ENCODE results near the gene HOXB6.

Gene HOXB6

DNA sequence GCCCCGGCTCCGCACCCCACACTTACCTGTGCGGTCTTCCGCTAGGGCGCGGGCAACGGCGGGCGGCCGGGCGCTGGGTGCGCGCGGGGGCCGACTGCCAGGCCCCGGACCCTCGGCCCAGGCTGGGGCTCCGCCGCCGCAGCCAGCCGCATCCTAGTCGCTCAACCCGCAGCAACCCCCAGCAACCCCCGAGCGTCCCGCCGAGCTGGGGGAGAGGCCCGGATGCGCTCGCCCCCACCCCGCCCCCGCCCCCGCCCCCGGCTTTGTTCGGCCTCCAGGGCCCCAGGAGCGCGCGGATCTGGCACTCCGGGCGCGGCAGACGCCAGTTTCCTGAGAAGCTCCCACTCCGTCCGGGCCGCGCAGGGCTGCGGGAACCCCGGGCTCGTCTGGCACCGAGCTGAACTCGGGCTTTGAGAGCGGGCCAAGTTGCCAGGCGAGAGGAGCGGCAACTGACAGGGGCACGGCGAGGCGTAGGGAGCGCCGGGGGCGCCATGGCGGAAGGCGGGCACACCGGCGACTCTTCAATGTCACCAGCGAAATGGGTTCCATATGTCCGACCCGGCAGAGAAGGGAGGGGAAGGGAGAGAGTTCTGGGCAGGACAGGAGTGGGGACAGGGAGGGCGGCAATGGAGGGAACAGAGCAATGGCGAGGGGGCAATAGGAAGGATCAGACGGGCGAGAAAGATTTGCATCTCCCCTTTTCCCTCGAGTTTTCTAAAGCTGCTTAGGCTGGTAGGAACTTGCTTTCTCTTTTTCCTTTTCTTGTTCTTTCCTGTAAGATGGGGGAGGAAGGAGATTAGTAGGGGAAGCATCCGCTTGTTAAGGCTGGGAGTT, 40.4 kb downstream of the HOXB6 start:
- no peak for DNase-seq

DNA sequence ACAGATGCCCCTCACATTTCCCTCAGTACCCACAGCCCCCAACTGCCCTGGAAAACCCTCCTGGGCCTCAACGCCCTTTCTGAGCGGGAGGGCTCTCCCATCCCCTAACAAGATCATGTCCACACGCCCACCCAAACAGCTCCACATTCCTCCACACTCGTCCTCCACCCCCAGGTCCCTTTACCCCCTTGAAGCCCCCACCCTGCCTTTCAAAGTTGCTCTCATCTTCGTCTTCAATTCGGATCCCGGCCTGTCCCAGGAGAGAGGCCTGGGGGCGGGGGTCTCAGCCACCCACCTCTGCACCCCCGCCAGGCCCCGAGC, 41.0 kb downstream of the HOXB6 start:
- no peak for DNase-seq

DNA sequence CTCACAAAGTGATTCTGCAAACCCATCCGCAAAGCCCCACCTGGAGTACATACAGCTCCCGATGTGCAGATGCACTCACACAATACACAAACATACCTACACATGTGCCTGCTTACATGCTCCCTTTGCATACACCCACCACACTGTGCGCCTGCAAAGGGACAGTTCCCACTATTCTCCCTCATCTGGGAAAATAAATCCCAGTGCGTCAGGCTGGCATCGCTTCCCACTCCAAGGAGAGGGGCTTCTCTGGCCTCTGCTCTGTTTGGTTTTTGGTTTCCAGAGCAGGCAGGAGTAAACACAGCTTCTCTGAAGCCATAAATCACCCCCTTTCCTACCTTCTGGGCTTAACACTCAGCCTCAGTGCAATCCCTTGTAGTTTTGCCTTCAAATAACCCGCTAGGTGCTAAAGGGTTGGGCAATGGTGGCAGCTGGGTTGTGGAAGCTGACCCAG, 41.4 kb downstream of the HOXB6 start:
- DNase-seq = no peak

DNA sequence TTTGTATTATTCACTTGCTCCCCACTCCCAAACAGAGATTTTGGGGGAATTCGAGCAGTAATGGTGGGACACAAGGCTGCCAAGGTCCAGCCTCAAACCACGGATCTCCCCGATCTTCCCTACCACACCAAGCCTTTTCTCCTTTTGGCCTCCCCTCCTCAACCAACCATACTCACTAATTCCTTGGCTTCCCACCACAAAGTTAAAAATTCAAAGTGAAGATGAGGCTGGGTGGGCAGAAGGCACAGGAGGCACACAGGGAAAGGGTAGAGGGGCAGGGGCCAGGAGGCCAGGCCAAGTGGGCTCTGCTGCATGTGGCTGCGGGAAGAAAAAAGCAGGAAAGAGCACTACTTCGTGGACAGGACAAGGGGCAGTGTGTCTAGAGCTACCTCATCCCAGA, 41.9 kb downstream of the HOXB6 start:
- DNase-seq = no peak

DNA sequence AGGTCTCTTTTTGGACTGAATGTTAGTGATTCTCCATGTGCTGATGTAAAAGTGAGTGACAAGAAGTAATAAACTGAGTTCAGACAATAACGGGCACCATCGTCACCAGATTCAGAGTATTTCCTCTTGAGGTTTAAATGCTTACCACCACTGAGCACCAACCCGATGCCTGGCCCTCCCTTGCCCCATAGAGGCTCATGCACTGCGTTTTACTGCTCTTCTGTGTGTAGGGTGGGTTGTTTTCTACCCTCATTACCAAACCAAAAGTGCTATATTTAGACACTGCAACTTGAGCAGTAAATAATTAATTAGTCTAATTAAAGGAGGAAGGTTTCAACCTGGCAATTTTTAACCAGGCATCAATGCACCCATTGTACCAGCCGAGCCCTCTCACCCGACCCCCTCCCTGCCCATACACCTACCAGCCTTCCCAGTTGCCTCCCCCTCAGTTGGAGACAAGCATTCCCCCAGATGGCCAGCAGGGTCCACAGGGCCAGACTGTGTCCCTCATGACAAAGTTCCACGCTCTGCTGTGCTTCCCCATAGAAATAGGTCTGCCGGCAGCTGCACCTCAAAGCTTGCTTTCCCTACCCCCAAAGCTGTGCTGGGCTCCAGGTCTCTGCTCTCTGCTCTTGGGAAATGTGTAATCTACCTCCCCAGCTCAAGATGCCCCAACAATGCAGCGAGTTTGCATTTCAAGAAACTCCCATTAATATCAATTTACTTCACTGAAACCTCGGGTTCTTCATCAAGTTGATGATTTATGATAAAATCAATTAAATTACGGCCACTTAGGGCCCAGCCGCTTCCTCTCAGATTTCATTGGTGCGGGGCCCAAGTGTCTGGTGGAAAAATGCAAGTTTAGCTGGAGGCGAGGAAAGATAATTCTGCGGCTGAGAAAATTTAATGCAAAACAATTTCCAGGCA, 42.6 kb downstream of the HOXB6 start:
- no peak for DNase-seq

DNA sequence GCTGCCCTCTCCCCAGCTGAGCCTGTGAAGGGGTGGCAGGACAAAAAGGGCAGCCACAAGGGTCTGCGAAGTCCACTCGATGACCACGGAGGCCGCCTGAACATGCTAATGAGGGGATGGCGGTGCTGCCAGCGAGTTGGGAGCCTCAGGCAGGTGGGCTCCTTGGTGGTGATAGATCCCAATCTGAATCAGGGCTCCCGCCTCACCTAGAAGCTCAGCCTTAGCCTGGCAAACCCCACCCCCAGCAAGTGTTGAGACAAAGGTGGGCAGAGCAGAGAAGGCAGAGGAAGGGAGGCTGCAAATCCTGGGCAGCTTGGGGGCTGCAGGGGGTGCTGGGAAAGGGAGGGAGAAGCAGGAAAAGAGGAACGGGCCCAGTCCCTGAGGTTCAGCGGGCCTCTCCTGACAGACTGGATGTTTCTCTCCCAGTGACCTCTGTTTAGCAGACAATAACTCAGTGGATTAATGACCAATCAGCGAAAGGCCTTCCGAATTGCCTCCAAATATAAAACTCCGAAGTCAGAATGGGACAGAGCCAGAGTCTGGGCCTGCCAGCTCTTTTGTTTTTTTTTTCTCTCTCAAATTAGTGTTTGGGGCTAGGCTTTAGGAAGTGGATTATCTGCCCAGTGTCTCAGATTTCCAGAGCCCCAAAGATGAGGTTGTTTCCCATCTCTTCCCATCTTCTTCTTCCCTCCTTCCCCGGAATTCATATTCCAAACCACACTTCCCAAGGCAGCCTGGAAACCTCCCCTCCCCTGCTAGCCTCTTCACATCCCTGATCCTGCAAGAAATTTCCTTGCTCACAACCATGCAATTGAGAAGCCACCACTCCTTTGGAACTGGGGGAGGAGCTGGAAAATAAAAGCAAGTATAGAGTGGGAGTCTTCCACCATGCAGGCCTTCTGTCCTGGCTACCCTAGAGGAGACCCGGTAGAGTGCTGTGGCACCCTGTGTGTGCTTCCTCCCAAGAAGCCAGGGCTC, 44.7 kb downstream of the HOXB6 start:
- DNase-seq = no peak

DNA sequence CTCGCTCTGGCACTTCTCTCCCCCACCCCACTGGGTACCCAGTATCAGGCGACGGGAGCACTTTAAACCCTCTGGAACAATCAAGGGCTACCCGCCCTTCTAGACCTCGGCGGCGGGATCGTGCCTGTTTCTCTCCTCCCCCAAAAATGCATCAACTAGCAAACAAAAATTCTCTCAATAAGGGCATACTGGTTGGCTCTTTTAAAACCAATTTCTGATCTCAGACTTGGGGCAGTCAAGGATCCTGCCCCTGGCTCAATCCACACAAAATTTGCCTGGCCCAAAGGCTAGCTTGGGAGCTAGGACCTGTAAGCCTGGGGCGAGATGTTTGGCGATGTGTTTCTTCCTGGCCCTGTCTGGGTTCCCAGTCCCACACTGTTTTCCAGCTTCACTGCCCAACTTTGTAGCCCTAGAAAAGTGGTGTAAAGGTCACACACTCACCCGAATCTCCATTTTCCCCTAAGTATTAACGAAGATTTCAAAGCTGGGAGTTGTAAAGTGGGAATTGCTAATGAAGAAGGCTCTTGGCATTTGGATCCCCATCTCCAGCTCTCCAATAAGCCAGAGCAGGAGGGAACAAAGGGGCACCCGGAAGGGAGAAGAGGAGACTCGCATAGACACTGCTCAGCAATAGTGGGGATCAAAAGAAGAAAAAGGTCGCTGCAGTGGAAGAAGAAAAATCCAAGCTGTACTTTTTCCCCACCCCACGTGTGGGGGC, 45.5 kb downstream of the HOXB6 start:
- DNase-seq = no peak

DNA sequence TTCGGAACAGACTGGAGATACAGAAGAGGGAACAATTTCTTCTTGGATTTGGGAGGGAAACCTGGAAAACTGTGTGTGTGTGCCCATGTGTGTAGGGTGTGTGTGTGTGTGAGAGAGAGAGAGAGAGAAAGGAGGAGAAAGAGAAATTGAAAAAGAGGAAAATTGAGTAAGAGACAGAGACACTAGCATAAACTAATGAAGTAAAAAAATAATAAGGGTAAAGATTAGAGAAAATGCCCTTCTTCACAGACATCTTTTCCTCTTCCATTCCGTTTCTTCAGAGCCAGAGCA, 46.0 kb downstream of the HOXB6 start:
- no peak for DNase-seq

DNA sequence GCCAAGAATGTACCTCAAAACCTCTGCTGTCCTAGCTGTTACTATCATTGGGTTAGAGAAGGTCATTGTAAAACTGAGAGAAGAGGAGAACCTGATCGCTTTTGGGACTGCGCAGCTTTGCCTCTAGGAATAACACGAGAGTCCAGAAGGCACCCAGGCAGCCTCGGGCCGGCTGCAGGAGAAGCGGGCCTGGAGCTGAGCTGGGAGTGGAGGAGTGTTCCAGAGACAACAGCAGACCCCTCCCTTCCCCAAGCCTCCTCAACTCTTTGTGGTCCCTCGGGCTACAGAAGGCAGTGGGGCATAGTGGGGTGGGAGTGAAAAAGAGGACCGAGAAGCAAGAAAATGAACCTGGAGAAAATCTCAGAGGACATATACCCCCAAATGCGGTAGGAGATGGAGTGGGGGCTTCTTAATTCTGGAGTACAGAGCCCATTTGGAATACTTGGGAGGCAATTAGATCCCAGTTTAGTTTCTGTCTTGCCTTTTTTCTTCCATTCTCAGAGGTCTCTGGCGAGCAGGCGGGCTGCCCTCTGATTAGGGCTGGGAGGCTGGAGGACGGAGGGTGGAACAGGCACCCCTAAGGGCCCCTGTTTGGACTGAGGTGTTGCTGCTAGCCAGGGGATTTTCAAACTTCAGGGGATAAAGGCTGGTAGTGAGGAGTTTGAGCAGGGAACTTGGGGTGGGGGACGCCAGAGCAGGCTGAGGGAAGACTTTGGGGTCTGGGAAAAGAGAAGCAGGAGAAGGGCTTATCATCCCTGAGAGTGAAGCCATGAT, 46.5 kb downstream of the HOXB6 start:
- no peak for DNase-seq

DNA sequence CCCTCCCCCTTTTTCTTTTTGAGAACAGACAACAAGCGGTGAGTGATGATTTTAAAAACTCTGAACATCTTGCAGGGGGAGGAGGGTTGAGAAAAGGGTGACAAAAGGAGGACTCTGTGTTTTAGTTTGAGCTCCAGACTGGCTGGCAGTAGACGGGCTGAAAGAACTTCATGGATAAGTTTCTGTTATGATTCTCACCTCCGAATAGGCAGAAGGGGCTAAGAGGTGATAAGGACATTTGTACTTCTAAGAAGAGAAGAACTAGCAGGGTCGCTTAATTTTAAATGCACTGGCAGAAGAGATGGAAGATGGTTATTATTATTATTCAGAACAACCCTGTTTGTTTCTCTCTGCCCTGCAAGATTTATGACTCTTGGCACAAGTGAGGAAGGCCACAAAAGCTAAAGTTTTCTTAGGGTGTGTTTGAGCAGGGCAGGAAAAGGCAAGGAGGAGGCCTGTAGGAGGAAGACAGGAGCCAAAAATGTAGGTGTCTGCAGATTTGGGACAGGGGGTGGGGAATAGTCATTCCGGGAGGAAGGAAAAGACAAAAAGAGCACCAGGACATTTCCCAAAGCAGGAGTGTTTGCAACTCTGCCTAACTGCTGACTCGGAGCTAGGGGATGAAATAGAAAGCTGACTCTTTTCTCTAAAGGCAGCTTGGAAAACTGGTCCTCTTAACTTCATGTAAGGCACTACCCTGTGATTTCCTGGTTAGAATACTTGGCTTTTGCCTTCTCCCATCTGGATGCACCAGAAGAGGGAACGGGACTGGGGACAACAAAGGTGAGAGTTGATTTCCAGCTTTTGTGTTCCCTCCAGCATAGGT, 48.0 kb downstream of the HOXB6 start:
- no peak for DNase-seq

DNA sequence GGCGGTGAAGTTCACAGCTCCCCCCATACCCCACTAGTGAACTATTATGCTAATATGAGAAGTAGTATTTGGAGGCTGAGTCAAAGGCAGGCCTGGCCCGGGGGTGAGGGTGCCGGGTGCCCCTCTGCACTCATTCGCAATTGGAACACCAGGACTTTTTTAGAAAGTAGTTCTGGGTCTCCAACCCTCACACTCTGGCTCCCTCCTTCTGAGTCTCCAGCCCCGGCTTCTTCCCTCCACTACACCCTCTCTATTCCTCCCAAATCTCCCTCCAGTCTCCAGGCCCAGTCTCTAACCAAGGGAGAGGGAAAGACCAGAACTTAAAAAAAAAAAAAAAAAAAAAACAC, 48.6 kb downstream of the HOXB6 start:
- no peak for DNase-seq

DNA sequence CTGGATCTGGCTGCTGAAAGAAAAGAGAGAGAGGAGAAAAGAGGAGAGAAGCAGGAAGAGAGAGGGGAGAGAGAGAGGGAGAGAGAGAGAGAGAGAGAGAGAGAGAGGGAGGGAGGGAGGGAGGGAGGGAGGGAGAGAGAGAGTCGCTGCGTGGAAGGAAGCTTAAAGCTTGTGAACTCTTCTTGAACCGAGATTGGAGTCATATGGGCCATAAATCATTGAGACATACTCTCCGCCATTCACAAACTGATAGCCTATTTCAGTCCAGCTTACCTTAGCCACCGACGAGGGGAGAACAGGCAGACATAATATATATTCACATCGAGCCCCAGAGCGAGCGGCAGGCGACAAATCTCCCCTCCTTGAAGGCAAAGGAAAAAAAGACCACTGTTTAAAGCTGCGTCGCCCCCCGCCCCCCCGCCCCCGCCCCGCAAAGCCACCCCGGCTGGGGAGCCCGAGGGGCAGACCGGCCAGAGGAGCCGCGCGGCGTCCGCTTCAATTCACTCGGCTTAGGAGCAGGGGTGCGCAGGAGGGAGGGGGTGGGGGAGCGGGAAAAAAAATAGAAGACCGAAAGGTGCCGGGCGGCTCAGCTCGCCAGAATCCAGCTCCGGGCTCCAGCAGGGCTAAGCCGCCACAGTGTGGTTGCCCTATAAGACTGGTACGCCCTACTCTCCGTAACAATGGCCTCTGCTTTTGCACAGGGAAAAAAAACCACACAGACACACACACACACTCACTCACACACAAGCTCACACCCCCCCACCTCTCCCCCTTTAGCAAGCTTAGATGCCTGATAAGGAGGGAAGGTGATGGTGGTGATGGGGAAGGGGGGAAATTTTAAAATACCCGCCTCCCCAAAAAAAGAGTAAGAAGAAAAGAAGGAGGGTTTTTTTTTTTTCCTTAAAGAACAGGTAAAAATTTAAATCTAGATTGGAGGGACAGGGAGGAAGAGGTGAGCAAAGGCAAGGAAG, 49.2 kb downstream of the HOXB6 start:
- no peak for DNase-seq

DNA sequence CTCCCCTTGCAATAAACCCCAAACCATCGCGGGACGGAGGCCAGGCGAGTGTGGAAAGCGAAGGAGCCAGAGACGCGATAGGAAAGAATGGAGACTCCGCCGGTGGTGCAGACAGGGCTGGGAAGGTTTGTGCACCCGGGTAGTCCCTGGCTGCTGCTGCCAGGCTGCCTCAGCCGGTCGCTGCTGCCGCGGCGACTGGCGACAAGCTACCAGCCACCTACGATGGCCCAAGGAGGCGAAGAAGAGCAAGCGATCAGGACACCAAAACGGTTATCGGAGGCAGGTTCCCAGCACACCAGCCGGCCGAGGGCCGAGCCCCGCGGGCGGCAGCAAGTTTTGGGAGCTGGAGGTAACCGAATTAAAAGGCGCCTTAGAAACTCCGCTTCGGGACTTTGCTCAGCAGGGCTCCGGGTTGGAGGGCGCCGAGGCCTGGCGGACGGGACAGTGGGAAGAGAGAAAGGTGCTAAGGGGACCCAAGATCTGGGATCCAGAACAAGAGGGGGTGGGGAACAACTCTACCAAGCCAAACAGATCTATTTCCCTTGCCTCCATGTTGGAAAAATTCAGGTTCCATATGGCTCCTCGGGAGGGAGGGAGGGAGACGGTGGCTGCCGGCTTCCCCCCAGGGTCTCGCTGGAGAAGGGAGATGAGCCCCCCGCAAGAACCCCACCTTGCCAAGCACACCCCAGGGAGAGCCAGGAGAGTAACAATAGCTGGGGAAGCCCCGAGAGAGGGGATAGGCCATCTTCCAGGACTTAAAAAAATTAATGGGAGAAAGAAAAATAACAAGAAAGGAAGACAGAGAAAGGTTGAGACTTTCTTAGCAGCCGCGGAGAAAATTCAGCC, 50.2 kb downstream of the HOXB6 start:
- DNase-seq = no peak

DNA sequence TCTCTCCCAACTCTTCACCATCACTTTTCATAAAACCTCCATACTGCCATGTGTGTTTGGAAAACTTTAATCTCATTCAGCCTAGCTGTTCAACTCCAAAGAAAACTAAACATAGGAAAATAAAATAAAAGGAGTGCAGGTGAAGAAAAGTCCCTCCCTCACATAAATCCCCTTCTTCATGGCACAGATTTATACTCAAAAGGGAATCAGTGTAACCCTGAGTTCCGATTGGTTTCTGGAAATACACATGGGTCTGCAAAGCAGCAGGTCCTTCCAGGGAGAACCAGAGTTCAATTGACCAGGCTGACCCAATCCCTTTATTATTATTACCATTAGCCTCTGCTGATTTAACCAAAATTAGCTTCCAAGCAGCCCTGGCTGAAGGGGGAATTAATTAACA, 51.0 kb downstream of the HOXB6 start:
- DNase-seq = no peak

DNA sequence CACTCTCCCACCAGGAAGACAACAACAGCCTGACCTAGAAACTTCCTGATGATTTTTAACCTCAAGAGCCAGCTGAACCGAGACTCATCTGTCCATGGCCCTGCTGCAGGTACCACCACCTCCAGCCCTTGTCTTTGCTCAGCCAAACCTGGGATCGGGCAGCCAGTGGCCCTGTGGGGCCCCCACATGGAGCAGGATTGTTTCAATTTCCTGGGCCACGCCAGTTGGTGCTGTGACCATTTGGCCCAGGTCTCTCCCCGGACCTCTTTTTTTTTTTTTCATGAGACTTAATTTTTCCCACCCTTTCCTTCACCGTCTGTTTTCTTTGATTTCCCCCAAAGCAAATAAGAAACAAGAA, 51.6 kb downstream of the HOXB6 start:
- no peak for DNase-seq

DNA sequence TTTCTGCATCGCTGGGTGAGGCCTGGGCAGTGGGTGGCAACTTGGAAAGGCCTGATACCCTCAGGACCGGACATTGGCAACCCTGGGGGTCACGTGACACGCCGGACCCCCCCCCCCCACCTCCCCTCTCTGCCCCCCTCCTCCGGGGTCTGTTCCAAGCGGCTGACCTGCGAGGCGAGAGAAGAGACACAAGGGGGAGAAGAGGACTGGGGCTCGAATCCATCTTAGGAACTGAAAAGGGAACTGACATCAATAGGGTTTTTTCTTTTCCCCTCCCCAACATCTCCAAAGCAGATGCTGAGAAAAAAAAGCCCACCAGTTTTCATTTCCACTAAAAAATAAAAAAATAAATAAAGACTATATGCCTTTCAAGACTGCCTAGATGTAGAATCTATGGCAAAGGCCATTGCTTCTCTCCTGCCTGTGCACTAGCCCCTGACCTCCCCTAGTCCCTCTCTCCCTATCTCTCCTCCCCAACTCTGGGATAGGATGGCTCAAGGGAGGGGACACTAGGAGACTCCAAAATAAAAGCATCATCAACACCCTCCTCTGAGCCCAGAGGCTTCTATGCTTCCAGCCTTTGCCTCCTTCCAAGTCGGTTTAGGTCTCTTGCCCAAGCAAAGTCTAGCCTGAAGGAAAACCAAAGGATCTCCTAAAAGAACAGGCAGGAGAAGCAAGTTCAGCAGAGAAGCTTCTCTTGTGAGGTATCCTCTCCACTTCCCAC, 52.2 kb downstream of the HOXB6 start:
- no peak for DNase-seq

DNA sequence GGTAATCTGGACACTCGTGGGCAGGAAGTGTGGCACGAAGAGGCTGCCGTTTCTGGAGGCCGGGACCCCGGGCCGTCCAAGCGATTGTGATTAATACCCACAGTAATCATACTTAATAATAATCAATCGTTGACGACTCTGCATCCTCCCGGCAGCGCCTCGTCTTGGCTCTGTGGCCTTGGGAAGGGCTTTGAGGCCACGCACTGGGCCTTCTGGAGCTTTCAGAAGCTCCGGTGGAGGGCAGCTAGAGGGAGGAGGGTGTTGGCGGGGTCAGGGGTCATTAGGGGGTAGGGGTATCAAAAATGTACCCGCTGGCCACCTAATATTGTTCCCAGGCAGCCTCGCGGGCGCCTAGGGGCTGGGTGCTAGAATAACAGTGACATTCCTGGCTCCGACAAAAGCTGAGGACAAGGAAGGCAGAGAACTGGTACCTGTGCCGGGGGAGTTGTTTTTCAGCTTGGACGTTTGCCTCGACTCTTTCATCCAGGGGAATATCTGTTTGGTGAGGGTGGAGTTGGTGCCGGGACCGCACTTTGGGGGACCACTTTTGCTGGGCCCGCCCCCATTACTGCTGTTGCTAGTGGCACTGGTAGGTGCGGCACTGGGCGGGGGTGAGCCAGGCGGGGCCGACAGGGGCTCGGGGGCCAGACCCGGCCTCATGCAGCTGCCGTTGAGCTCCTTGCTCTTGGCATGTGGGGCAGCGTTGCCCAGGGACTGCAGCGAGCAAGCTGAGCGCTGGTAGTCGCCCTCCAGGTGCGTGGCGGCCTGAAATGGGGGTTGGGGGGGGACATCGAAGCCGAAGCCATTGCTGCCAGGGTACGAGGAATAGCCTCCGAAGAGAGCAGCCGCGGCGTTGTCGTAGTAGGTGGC, 53.0 kb downstream of the HOXB6 start:
- no peak for DNase-seq

Measured in CD4-positive, alpha-beta T cell treated with Interleukin-4 for 4 hours (primary cell).